HG03521 (cell line): Measurements from ENCODE around the gene TCERG1L.

Experiments
- ATAC-seq: cut with Tn5 transposase; IDR thresholded peaks from one replicate; pipeline ENCODE4 v1.9.1; 2021; ENCODE audit warnings: mild to moderate bottlenecking, moderate library complexity; ENCODE audit not compliant: unreplicated experiment

The TCERG1L gene

GRCh38 chr10:131231323-131231964, 80.1 kb downstream of the TCERG1L start:
- ATAC-seq: no peak

- no peak for ATAC-seq
Observed at GRCh38 chr10:131230641-131231322, 80.7 kb downstream of the TCERG1L start.

- ATAC-seq: no peak
Observed at GRCh38 chr10:131230166-131230565, 81.4 kb downstream of the TCERG1L start.

GRCh38 chr10:131227163-131227740, 84.3 kb downstream of the TCERG1L start:
- ATAC-seq: no peak

- ATAC-seq: no peak
Observed at GRCh38 chr10:131226446-131227162, 84.9 kb downstream of the TCERG1L start.

- ATAC-seq: no peak
Observed at GRCh38 chr10:131224106-131224505, 87.4 kb downstream of the TCERG1L start.

- no peak for ATAC-seq
Observed at GRCh38 chr10:131223422-131223821, 88.1 kb downstream of the TCERG1L start.

- ATAC-seq: no peak
Observed at GRCh38 chr10:131222986-131223385, 88.5 kb downstream of the TCERG1L start.

GRCh38 chr10:131221632-131222277, 89.8 kb downstream of the TCERG1L start:
- no peak for ATAC-seq

GRCh38 chr10:131220601-131221171, 90.8 kb downstream of the TCERG1L start:
- no peak for ATAC-seq

GRCh38 chr10:131219955-131220489, 91.5 kb downstream of the TCERG1L start:
- ATAC-seq: no peak

GRCh38 chr10:131219584-131219886, 92.0 kb downstream of the TCERG1L start:
- no peak for ATAC-seq

- no peak for ATAC-seq
Observed at GRCh38 chr10:131218811-131219583, 92.5 kb downstream of the TCERG1L start.

- no peak for ATAC-seq
Observed at GRCh38 chr10:131216681-131217230, 94.8 kb downstream of the TCERG1L start.

- no peak for ATAC-seq
Observed at GRCh38 chr10:131215776-131216175, 95.7 kb downstream of the TCERG1L start.

- ATAC-seq: no peak
Observed at GRCh38 chr10:131214521-131215244, 96.8 kb downstream of the TCERG1L start.

GRCh38 chr10:131213741-131214505, 97.6 kb downstream of the TCERG1L start:
- no peak for ATAC-seq

GRCh38 chr10:131212763-131213325, 98.7 kb downstream of the TCERG1L start:
- ATAC-seq: no peak
